HG03280 (cell line): ENCODE data around the gene RUNX2.
"Not testable (repeated sequence)": the region's sequence is repeated elsewhere in the genome, so short reads cannot be mapped to it uniquely, and the experiment has no call there.

ENCODE experiments used
- ATAC-seq: cut with Tn5 transposase; IDR thresholded peaks from one replicate; pipeline ENCODE4 v1.9.1; 2021; ENCODE audit warnings: mild to moderate bottlenecking, moderate library complexity; ENCODE audit not compliant: unreplicated experiment

Gene RUNX2

GRCh38 chr6:45450831-45451230, 122.7 kb downstream of the RUNX2 start:
- ATAC-seq, result no peak

GRCh38 chr6:45454008-45454911, 126.1 kb downstream of the RUNX2 start:
- no peak for ATAC-seq

- ATAC-seq, result no peak
Measured at GRCh38 chr6:45455408-45455807, 127.3 kb downstream of the RUNX2 start.

- ATAC-seq, result no peak
Measured at GRCh38 chr6:45457141-45457540, 129.0 kb downstream of the RUNX2 start.

GRCh38 chr6:45458672-45459071, 130.5 kb downstream of the RUNX2 start:
- ATAC-seq, result no peak

GRCh38 chr6:45460166-45460565, 132.0 kb downstream of the RUNX2 start:
- no peak for ATAC-seq

GRCh38 chr6:45461486-45461885, 133.4 kb downstream of the RUNX2 start:
- no peak for ATAC-seq

- ATAC-seq, result no peak
Measured at GRCh38 chr6:45462190-45463134, 134.3 kb downstream of the RUNX2 start.

- no peak for ATAC-seq
Measured at GRCh38 chr6:45464685-45465084, 136.6 kb downstream of the RUNX2 start.

- no peak for ATAC-seq
Measured at GRCh38 chr6:45466686-45467085, 138.6 kb downstream of the RUNX2 start.

GRCh38 chr6:45467417-45467816, 139.3 kb downstream of the RUNX2 start:
- ATAC-seq, result not testable (repeated sequence)

- ATAC-seq, result no peak
Measured at GRCh38 chr6:45467853-45468252, 139.7 kb downstream of the RUNX2 start.

GRCh38 chr6:45469663-45470062, 141.5 kb downstream of the RUNX2 start:
- no peak for ATAC-seq

GRCh38 chr6:45470131-45470738, 142.1 kb downstream of the RUNX2 start:
- no peak for ATAC-seq

GRCh38 chr6:45472382-45472781, 144.3 kb downstream of the RUNX2 start:
- no peak for ATAC-seq

GRCh38 chr6:45473121-45473993, 145.2 kb downstream of the RUNX2 start:
- no peak for ATAC-seq

- ATAC-seq, result no peak
Measured at GRCh38 chr6:45474376-45474775, 146.2 kb downstream of the RUNX2 start.

- ATAC-seq, result no peak
Measured at GRCh38 chr6:45476341-45476740, 148.2 kb downstream of the RUNX2 start.

GRCh38 chr6:45477278-45477677, 149.1 kb downstream of the RUNX2 start:
- no peak for ATAC-seq

GRCh38 chr6:45477790-45478189, 149.7 kb downstream of the RUNX2 start:
- ATAC-seq, result no peak
